Activated gamma-delta T cell treated with anti-CD3 and anti-CD28 coated beads, Interleukin-2, amount 50 U/mL, for 16 hours (primary cell): ENCODE results near the gene HTRA3.

Experiments
- DNase-seq: peaks from one replicate; pipeline ENCODE4 v3.0.0-alpha.2; 2020; ENCODE audit warnings: low read depth

Gene HTRA3

DNA sequence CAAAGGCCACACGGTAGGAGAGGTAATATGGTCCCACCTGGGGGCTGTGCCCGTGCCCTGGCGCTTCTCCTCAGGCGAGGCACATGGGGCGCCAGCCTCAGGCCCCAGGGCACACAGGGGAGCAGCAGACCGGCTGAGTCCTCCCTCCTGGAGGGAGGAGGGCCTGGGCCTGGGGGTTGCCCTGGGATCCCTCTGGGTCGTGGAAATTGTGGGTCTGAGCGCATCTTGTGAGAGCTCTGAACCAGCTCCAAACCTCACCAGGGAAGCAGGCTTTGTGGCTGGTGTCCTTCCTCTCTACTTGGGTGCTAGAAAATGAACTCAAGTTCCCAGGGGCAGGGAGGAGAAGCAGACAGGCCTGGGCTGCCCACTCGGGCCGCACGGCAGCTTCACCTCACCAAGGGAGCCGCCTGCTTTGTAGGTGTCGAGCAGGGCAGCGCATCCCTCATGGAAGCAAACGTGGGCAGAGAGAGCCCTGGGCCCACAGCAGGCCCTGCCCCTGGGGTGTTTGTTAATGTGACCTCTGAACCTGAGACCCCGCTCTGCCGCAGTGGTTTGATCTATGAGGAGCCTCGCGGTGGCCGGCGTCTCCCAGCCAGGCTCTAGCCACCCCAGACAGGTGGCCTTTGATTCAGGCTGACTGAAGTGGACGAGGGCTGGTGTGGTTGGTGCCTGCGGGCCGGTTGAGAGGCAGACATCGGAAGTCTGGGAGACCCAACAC, 10.8 kb downstream of the HTRA3 start:
- no peak for DNase-seq

DNA sequence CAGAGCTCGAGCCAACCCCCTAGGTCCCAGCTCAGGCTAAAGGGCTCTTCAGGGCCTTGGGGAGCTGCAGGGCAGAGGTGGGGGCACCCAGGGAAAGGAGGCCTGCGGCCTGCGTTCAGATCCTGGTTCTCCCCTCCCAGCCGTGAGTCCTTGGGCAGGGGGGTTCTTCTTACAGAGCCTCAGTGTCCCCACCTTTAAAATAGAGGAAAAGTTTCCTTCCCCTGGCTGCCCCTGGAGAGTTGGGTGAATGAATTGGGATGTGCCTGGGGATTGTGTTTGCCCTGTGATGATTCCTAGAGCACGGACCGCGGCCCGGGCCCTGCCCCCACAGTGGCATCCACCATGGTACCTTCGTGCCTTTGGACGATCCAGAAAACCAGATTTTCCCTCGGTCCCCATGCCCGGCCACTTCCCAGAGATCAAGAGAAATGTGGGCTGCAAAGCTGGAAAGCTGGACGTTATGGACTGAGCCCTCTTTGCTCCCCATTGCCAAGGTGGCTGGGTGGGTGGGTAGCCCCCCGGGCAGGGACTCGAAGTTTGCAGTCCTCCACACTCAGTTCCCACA, 11.4 kb downstream of the HTRA3 start:
- no peak for DNase-seq

DNA sequence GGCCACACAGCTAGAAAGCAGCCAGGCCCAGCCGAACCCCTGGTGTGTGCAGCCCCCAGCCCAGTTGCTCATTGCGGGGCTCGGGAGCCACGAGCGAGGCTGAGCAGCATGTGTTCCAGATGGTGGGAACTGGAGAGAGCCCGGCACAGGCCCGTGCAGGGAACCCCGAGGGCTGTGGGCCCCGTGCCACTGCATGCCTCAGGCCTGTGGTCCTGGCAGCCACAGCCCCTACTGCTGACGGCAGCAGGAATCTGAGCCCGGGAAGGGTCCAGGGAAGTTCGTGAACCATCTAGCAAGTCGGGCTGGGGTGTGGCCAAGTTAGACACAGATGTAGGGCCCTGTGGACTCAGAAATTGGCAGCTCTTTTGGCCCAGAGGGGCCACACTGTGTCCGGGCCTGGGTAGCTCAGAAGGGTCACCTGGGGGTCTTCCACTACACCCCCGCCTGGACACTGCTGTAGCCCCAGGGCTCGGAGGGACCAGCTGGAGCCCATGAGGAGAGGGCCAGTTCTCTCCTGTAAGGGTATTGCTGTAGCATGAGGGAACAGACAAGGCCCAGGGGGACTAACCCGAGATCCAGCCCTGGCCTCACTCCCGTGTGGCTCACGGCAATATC, 12.1 kb downstream of the HTRA3 start:
- no peak for DNase-seq

DNA sequence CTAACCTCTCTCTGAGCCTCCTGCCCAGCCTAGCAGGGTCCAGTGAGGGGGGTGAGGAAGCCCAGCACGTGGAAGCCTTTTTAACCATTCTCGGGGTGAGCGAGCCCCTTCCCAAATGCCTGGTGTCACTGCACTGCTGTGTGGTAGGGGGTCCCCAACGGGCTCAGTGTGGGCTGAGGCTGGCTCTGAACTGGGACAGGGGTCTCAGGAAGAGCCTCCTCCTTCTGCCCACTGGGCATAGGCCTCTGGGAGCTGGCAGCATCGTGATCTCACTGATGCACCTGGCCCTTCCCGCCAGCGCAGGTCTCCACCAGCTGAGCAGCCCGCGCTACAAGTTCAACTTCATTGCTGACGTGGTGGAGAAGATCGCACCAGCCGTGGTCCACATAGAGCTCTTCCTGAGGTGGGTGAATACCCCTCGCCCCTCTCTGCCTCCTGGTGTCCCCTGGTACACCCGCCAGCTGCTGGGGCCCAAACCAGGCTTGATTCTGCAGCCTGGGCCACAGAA, 12.6 kb downstream of the HTRA3 start:
- no peak for DNase-seq

DNA sequence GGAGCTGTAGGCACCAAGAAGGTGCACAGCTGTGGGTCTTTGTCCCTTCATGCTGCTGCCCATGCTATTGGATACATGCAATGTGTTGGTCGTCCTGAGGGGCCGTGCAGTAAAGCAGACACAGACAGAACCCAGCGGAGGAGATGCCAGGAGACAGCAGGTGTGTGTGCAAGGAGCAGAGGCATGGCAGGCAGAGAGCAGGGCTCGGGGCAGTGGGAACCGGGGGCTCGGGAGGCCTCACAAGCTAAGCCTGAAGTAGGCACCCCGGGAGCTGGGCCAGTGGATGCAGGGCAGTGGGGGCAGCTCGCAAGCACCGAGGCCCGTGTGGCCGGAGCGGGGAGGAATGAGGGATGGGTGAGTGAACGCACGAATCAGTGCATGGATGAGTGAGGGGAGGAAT, 13.2 kb downstream of the HTRA3 start:
- DNase-seq, result no peak

DNA sequence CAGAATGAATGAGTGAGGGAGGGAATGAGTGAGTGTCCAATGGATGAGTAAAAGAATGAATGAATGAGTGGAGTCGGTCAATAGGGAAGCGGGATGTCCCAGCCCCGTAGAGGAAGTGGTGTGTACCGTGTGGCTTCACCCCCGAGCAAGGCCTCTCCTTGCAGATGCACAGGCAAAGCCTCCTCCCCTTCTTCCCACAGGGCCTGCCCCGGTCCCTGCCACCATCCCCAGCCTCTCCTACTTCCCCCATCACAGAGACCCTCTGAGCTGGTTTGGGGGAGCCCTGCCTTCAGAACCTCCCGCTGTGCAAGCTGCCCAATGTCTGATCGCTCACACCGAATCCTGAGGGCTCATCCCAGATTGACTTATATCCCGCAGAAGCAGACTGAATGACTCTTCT, 13.6 kb downstream of the HTRA3 start:
- DNase-seq, result no peak

DNA sequence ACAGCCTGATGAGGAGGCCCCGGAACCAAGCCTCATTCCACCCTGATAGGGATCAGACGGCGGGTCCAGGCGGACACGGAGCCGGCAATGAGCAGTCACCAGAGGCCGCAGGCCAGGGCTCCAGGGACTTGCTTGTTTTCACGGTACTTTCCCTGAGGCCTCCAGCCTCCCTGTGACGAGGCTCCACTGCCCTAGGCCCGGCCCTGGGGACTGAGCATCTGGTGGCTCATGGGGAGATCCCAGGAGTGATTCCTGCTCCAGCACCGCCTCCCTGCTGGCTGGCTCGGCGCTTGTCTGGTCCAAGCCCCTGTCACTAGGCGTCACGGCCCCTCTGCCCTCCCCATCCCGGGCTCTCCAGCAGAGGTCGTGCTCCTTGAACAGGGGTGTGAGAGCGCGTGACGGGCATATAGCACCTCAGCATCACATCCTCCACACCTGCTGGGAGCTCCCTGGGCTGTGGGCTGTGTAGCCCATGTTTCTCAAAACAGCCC, 14.1 kb downstream of the HTRA3 start:
- no peak for DNase-seq

DNA sequence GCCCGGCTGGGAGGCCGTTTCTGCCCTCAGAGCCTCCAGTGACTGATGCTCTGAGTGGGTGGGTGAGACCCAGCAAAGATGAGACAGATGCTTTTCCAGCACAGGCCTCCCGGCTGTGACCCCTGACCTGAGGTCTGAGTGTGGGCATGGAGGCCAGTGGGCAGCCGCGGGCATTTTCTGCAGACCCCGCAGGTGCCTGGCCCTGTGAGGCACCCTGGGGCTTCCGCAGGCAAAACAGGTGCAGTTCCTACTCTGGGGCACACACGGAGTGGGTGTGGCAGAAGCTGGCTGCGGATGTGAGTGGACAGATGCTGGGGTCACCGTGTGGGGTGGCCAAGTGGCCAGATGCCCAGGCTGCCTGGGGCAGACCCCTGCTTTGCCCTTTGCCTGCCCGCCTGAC, 14.8 kb downstream of the HTRA3 start:
- no peak for DNase-seq

DNA sequence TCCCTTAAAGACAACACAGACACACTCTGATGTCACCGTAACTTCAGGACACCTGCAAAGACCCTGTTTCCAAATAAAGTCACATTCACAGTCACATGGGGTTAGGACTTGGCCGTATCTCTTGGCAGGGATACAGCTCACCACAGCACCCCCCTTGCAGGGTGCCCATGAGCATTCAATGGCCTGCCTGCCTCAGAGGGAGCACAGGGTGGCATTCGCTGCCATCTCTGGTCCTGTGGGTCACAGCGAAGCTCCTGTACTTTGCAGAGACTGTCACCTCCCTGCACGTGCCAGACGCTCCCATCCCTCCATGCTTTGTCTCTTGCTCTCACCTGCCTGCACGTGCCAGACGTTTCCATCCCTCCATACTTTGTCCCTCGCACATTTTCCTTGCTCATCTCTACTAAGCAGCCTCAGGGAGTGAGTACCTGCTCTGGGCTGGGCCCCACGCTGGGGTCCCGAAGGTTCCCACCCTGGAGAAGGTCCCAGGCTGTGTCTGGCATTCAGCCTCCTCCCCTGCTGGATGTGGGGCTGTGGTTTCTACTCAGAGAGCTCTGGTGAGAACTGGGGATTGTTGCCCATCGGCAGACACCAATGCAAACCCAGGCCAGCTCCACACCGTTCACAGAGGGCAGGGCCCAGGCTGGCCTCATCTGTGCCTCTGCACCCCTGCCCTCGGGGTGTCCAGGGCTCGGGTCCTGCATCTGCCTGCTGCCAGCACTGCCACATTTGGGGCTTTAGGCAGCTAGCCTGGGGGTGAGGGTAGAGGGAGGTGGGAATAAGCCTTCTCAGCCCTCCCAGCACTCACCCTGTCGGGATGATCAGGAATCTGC, 15.8 kb downstream of the HTRA3 start:
- no peak for DNase-seq

DNA sequence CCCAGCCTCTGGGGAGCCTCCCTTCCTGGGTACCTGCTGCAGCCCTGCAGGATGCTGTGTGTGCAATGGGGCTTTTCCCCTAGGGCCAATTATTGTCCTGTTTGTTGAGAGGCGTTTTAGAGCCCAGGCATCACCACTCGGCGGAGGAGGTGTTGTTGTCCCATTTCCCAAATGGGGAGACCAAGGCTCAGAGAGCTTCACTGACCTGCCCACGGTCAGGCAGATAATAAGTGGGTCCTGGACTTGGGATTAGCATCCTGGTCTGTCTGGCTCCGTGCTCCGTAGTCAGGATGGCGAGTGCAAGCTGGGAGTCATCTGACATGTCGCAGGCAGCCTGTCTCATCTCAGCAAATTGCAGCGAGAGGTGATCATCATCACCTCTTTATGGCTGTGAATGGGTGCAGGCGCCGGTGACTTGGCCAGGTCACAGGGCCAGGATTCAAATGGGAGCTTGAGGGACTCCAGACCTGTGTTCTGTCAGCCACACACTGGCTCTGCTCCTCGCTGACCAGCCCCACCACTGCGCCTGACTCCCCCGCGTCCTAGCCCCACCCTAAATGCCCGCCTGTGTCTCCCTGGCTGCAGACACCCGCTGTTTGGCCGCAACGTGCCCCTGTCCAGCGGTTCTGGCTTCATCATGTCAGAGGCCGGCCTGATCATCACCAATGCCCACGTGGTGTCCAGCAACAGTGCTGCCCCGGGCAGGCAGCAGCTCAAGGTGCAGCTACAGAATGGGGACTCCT, 16.6 kb downstream of the HTRA3 start:
- no peak for DNase-seq

DNA sequence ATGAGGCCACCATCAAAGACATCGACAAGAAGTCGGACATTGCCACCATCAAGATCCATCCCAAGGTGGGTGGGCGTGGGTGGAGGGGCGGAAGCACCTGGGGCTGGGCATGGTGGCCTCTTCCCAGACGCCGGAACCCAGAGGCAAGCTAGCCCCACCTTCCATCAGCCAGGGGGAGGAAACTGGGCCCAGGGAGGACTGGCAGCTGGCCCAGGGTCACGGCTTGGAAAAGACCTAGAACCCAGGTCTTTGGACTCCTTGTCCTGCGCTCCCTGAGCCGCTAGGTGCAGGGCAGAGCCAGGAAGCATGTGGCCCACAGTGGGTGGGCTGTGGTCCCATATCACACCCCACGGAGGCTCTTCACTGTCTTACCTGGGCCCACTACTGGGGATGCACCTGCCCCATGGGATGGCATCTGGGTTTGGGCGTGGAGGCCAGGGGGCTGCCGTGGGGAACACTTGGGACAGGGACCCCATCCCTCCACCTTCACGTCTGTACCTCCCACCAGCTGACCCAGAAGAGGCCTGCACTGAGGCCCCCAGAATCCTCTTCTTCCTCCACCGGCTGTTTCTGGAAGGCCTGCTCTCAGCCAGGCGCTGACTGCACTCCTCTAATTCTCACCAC, 17.3 kb downstream of the HTRA3 start:
- no peak for DNase-seq

DNA sequence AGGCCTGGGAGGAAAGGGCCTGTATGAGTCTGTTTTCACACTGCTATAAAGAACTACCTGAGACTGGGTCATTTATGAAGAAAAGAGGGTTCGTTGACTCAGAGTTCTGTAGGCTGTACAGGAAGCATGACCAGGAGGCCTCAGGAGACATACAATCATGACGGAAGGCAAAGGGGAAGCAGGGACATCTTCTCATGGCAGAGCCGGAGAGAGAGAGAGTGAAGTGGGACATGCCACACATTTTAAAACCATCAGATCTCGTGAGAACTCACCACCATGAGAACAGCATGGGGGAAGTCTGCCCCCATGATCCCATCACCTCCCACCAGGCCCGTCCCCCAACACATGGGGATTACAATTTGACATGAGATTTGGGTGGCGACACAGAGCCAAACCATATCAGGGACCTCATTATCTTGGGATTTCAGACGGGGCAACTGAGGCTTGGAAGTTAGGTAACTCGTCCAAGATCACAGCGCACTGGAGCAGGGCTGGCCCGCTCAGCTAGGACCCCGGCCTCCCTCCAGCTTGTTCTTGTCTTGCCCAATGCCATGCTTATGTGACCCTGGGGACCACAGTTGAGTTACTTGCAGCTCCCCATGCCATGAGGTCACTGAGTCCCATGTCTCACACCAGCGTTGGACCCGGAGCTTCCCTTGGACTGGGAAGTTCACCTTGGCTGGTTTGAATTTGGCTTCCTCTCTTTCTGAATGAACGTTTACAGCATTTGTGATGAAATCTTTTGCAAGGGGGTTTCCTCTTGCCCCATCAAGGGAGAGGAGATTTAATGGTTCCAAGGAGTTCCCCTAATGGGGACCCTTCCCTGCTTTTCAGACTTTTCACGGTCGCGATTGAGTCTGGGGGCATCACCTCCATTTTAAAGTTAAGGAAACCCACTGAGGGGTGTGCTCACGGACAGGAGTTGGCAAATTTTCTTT, 18.1 kb downstream of the HTRA3 start:
- no peak for DNase-seq

DNA sequence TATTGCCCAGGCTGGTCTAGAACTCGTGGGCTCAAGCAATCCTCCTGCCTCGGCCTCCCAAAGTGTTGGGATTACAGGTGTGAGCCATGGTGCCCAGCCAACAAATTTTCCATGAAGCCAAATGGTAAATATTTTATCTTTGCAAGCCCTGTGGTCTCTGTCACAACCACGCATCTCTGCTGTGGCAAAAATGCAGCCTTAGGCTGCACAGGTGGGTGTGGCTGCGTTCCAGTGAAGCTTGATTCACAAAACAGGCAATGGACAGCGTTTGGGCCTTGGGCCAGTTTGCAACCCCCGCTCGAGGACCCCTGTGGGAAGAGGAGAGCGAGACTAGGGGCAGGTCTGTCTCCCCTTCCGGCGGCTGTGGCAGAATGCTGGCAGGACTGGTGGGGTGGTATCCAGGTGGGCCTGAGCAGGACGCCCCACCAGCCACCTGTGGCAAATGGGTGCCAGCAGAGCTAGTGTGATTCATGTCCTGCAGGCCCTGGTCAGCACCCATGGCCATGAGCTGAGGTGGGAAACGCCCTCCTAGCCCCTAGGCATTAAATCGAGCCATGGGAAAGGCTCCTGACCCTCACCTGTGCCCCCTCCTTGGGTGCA, 19.7 kb downstream of the HTRA3 start:
- no peak for DNase-seq

DNA sequence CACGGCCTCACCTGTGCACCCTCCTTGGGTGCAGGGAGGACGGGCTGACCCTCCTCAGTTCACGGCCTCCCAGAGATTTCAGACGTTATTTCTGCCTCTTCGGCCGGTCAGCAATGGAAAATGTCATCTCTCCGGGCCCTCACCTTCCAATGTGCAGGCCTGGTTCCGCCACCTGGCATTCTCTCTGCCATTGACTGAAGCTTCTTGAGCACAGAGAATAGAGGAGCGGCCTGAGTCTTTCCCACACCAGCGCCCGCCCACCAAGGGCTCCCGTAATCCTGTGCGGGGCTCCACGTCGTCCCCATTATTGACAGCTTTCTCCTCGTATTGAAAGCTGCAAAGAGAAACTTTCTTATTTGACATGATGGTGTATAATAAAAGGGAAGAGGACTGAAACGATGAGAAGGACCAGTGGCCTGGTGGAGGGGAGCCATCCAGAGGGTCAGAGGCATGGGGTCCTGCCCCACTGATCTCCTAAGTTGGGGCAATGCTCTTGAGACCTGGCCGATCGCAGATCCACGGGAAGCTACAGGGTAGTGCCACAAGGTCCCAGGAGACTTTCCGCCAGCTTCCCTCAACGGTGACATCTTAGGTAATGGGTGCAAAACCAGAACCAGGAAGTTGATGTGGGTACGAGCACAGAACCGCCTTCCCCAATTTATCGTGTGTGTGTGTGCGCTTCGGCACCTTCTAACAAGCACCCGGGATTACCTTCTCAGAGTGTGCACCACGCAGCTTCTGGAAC, 20.6 kb downstream of the HTRA3 start:
- no peak for DNase-seq

DNA sequence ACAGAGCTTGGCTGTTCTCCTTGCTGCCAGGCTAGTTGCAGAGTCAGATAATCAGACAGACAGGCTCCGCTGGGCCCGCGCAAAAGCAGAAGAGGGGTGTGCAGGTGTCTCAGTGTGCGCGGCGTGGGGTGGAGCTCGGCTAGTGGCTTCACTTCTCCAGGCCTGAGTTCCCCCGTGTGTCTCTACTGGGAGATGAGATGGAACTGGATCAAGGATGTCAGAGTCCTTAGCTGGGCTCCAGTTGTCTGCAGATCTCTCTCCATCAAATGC, 21.1 kb downstream of the HTRA3 start:
- no peak for DNase-seq

DNA sequence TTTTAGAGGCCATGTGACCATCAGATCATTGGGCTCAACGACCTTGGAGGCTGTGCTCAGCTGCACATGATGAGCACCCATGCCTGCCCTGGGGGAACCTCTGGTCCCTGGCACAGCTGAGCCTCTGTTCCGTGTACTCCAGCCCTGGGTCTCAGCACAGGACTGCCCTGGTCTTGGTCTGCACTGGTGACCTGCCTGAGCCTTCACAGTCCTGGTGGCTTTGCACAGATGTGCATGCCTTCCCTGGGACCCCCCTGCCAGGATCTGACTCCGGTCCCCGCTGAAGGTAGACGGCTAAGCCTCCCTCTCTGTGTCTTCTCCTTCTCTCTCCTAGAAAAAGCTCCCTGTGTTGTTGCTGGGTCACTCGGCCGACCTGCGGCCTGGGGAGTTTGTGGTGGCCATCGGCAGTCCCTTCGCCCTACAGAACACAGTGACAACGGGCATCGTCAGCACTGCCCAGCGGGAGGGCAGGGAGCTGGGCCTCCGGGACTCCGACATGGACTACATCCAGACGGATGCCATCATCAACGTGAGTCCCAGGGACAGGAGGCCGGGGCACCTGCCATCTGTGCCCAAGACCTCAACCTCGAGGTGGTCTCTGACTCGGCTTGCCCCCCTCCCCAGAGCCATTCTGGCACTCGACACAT, 21.6 kb downstream of the HTRA3 start:
- DNase-seq, result no peak

DNA sequence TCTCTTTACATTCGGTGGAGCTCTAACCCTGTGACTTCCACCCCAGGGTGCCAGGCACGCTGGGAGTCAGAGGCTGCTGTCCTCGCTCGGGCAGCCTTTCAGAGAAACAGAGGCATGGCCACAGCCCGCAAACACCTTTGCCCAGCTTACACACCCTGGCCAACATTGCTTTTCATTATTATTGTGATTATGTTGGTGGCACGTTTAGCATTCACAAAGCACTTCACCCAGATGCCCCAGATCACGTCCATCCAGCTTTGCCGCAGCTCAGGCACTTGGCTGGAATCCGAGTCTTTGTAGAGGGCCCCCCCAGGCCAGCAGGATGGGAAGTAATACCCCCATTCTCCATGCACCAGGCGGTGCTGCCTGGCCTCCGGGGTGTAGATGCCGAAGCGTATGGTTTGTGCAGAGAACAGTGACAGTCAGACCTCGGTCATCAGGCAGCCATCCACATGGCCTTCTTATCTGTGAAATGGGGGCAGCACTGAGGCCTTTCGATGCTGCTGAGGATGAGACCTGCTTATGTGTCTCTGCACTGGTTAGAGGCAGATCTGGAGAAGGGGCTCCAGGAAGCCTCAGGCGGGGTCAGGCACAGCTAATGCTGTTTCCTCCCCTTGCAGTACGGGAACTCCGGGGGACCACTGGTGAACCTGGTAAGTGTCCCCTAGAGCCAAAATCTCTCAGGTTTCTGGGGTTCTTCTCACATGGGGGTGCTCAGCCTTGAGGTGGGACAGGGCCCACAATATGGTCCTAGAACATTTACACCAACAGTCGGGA, 22.3 kb downstream of the HTRA3 start:
- no peak for DNase-seq
